Astrocyte (in vitro differentiated cells and primary cell): Measurements from ENCODE around the gene ANKHD1.

Experiments used
- CTCF ChIP-seq: IDR thresholded peaks from 2 replicates; pipeline ENCODE4 v1.5.1; 2011; ENCODE audit warnings: low read depth, mild to moderate bottlenecking, inconsistent platforms, low read length, moderate library complexity; ENCODE audit not compliant: insufficient read depth
- EZH2 ChIP-seq: IDR thresholded peaks from 2 replicates; pipeline ENCODE4 v1.6.1; 2012; ENCODE audit warnings: mild to moderate bottlenecking, low read length, inconsistent platforms; ENCODE audit not compliant: insufficient read depth

DNA sequence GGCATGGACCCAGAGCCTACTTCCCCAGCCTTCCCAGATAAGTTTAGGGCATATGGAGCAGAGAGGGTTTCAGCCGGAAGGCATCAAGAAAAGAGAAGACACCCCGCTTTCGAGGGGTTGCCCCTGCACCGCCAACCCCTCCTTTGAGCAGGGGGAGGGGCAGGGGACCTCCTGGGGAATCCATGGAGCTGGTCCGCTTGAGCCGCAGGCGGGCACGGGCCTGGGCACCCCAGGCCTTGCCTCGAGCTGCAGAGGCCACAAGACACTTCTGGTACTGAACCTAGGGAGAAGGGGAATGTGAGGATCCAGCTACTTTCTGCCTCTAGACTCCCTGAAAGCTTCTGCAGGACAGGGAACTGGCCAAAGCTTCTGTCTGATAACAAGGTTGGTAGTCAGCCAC, 156.9 kb downstream of the ANKHD1 start:
- TF ChIP-seq EZH2 (no peak), CTCF (no peak)
